ENCODE results near the gene ADAMTSL1.

ADAMTSL1 gene

DNA sequence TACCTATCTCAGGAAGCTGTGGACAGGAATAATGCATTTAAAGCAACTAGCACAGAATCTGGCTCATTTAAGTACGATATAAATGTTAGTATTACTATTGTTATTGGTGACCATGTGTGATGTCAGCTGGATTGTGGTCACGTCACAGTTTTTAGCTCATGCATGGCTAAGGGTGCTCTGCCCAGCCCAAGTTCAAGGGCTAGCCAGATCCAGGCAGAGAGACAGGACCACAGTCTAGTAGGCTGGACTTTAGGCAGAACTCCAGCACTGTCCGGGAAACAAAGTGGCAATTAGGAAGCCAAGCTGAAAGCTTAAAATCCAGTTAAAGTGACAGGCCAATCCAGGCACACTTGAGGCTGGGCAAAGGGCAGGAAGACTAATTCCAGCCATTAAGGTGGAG, 273.6 kb downstream of the ADAMTSL1 start:
- no peak for DNase-seq

GRCh38 chr9:18748251-18748701, 274.3 kb downstream of the ADAMTSL1 start:
- no peak for DNase-seq

- no peak for DNase-seq
Observed at GRCh38 chr9:18749711-18750110, 275.8 kb downstream of the ADAMTSL1 start.

DNA sequence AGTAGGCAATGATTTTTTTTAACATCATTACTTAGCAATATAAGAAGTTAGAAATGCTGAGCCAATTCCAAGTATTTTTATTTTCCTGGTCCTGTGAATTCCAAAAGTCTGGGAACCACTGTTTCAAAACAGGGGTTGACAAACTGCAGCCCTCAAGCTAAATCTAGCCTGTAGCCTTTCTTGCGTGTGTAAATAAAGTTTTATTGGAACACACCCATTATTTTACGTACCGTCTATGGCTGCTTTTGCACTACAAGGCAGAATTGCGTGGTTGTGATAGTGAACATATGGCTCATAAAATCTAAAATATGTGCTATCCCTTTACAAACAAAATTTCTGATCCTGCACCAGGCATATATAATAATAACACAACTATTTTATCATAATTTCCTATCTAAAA, 280.0 kb downstream of the ADAMTSL1 start:
- no peak for DNase-seq

DNA sequence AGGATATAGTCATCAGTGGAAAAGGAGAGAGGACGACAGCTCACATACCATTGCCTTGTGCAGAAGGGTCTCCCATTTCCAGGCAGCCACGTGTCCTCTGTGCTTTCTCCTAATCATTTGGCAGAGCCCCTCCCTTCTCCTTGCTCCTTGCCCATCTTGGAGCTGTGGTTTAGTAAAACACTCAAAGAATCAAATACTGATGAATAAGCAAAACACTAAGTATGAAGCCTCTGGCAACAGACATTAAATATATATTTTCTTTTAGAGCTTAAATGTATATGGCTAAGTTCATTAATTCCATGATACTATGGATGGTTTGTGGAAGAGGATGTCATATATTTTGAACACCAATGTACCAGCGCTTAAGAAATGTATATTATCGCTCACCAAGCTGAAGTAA, 280.6 kb downstream of the ADAMTSL1 start:
- DNase-seq = no peak

DNA sequence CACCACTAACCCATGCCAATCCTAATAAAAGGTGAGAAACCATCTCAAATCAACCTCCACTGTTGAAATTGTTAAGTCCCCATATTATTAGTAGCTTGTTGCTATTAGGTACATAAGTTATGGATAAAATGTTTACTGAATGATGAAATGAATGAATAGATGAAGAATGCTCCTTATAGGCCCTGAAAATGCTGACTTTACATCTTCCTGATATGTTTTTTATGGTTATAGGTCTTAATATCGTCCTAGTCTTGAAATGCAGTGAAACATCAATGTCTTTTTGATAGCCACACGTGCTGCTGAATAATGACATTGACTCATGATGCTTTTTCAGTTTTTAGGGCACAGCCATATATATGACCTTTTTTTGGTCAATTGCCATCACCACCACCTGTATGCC, 281.3 kb downstream of the ADAMTSL1 start:
- no peak for DNase-seq

DNA sequence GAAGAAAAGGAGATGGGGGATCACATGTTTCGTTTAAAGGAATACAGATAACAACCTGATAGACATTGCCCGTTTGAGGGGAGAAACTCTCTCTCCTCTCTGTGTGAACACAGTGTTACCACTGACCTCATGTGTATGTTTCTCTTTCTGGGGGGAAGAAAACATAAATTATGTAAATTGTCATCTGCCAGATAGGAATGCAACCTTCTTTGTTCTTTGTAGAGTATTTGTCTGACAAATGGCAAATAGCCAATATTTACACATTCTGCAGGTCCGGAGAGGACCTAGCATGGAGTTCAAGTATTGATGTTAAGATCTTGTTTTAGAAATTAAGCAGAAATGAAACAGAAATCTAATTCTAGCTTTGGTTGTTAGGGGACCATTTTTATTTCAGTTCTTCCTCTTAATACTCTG, 282.8 kb downstream of the ADAMTSL1 start:
- DNase-seq = no peak

DNA sequence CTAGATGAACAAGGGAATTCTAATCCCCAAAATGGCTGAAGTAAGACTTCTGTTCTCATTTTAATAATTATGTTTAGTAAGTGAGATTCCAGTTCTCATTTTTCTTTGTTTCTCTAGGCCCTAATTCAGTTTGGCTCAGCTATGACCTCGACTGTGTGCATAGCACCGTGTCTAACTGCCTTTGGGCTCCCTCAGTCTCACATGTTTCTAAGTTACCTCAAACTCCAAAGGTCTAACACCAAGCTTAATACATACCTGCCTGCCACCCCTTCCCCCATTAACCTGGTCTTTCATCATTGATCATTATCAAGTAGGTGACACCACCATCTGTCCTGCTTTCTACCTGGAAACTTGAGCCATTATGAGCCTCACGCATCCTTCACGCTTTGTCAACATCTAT, 285.9 kb downstream of the ADAMTSL1 start:
- no peak for DNase-seq

GRCh38 chr9:18761742-18762300, 287.9 kb downstream of the ADAMTSL1 start:
- DNase-seq = no peak

DNA sequence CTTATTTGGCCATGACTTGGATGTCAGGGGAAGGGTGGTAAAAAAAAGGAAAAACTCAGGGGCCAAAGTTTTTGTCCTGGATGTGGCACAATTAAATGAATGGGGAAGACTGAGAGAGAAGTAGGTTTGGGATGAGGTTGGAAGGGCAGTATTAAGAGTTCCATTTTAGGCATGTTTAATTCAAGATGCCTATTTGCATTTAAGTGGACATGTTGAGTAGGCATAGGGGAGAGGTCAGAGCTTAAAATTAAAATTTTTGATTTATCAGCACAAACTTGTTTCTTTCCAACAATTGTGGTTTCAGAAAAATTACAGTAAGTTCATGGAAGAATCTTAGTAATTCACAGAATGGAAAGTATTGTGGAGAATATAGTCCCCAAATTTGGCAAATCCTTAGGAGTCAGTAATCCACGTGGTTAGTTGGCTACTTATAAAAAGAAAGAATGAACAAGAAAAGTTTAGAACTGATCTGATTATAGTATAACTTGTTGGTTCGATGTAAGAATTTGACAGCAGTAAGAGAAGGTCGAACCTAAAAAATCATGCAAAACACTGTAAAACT, 293.1 kb downstream of the ADAMTSL1 start:
- no peak for DNase-seq

- DNase-seq = no peak
Observed at GRCh38 chr9:18768951-18769622, 295.1 kb downstream of the ADAMTSL1 start.

DNA sequence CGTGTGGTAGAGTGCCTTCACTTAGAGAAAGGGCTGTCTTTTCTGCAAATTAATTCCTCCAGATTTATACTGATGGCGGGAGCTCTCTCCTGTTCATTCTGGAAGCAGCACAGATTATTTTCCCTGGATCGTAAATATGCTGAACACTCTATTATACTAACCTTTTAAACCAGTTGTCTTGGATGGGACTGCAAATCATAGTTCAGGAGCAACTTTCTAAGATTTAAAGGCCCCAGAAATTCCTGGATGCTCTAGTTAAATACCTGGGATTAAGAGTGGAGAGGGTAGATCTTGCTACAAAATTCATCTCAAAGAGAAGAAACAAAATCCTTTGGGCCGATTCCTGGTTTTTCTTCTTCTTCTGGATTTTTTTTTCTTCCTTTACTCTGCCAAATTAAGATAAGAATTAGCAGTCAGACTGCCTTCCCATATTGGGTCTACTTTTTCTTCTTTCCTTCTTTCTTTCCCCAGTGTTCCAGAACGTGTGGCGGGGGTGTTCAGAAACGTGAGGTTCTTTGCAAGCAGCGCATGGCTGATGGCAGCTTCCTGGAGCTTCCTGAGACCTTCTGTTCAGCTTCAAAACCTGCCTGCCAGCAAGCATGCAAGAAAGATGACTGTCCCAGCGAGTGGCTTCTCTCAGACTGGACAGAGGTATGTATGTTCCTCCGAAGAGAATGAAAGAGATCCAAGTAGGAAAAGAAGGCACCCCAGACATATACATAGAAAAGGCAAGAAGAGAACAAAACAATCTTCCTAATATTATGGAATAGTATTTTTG, 296.4 kb downstream of the ADAMTSL1 start:
- no peak for DNase-seq

GRCh38 chr9:18771011-18771410, 297.1 kb downstream of the ADAMTSL1 start:
- DNase-seq = no peak

DNA sequence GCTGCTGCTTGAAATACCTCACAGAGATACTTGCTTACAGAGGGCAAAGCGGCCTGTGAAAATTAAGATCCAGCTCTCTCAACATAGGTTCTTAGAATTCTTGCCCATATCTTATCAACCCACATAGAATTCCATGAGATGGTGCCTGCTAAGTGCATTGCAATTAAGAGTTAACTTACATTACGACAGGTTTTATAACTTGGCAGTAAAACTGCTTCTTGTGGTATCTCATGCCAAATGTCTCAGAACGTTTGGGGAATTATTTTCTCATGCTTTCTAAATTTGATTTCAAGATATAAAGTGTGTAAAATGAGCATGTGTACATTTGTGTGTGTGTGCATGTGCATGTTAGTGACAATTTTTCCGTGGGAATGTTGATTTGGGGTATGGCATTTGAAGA, 297.8 kb downstream of the ADAMTSL1 start:
- no peak for DNase-seq

GRCh38 chr9:18775241-18775640, 301.3 kb downstream of the ADAMTSL1 start:
- no peak for DNase-seq

GRCh38 chr9:18775930-18776329, 302.0 kb downstream of the ADAMTSL1 start:
- no peak for DNase-seq

DNA sequence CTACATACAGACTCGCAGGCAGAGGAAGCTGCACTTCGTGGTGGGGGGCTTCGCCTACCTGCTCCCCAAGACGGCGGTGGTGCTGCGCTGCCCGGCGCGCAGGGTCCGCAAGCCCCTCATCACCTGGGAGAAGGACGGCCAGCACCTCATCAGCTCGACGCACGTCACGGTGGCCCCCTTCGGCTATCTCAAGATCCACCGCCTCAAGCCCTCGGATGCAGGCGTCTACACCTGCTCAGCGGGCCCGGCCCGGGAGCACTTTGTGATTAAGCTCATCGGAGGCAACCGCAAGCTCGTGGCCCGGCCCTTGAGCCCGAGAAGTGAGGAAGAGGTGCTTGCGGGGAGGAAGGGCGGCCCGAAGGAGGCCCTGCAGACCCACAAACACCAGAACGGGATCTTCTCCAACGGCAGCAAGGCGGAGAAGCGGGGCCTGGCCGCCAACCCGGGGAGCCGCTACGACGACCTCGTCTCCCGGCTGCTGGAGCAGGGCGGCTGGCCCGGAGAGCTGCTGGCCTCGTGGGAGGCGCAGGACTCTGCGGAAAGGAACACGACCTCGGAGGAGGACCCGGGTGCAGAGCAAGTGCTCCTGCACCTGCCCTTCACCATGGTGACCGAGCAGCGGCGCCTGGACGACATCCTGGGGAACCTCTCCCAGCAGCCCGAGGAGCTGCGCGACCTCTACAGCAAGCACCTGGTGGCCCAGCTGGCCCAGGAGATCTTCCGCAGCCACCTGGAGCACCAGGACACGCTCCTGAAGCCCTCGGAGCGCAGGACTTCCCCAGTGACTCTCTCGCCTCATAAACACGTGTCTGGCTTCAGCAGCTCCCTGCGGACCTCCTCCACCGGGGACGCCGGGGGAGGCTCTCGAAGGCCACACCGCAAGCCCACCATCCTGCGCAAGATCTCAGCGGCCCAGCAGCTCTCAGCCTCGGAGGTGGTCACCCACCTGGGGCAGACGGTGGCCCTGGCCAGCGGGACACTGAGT, 303.2 kb downstream of the ADAMTSL1 start:
- no peak for DNase-seq

- no peak for DNase-seq
Observed at GRCh38 chr9:18778147-18778546, 304.2 kb downstream of the ADAMTSL1 start.

GRCh38 chr9:18778846-18779245, 304.9 kb downstream of the ADAMTSL1 start:
- no peak for DNase-seq

GRCh38 chr9:18783909-18784308, 310.0 kb downstream of the ADAMTSL1 start:
- no peak for DNase-seq

DNA sequence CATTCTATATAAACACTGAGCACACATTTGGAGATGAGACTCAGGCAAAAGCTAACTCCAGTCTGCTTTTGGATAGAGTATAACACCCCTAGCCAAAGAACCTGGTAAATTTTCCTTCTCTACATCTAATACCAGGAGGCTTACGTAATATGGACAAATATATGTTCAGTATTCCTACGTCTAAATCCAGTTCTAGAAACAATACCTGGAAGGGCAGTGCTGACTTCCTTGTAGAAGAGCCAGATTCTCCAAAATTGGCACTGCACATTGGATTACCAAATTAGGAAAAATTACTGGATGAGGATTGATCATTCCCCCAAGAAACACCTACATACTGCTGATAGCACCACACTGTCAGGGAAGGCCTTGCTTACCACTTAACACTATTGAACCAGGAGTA, 311.7 kb downstream of the ADAMTSL1 start:
- DNase-seq = no peak

GRCh38 chr9:18786196-18786595, 312.2 kb downstream of the ADAMTSL1 start:
- DNase-seq = no peak
